Measurements from ENCODE around the gene CTNND2.
"Not testable (repeated sequence)": the region's sequence is repeated elsewhere in the genome, so short reads cannot be mapped to it uniquely, and the experiment has no call there.

CTNND2 gene

DNA sequence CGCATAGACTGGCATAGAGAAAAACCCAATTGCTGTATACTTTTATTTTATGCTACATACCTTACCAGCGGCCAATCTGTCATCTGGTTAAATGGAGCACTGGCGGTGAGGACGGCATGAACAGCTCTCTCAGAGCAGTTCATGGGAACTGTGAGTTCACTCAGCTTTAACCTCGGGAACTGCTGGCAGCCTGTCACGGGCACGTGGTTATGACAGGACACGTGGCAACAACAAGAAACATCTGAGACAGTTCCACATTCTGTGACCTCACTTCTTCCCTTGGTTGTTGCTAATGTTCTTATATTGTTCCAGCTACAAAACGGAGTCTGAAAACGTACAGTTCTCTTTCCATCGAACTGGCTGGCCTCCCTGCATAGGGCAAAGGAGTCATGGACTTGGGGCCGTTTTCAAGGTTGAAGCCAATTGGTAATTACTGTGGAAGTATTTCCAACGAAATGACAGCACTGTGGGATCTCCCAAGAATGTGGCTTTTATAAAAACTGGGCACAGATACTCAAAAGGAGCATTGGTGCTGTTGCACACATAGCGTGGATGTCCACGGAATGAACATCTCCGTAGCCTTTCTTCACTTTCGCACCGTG lies 896.9 kb downstream of the CTNND2 start:
- DNase-seq, result peak; percentile 17 to 62 (median 56)

DNA sequence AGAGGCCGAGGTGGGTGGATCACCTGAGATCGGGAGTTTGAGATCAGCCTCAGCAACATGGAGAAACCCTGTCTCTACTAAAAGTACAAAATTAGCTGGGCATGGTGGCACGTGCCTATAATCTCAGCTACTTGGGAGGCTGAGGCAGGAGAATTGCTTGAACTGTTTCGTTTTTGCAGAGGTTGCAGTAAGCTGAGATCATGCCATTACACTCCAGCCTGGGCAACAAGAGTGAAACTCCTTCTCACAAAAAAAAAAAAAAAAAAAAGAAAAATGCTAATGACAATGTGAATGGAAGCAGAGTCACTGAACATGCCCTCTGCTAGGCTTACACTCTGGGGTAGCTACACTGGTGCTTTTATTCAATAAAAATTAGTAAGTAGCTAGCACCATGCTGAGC lies 899.7 kb downstream of the CTNND2 start:
- not testable (repeated sequence) for DNase-seq

DNA sequence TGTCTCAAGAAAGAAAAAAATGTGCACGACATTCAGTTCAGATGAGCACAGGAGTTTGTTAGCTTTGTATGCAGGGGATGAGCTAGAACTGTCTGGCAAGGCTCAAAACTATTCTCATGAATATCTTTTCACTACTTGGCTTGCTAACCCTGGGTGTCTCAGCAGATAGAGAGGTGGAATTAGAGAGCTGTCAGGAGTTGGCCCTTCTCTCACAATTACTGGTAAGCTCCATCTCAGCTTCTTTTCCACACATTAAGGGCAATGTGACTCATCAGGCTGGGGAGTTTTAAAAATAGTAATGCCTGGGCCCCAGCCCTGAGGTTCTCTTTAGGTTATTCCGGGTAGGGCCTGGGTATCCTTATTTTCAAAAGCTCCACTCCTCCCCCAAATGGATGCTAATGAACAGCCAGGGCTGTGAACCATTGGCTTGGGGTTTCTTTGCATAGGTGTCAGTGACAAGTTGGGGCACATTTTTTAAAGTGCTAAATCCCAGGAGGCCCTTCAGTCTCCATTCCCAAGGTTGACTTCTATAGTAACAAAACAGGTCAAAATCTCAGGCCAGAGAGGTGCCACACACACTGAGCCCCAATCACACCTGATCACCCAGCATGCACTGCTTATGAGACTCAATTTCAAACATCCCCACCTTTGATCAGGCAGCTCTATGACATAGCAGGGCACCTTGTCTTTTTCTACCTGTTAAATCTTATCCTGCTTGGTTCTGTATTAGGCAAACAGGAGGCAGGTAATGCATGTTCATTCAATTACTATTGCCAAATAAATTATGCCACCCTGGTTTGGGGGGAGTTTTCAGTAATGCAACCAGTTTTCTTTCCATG lies 903.5 kb downstream of the CTNND2 start:
- no peak for DNase-seq

DNA sequence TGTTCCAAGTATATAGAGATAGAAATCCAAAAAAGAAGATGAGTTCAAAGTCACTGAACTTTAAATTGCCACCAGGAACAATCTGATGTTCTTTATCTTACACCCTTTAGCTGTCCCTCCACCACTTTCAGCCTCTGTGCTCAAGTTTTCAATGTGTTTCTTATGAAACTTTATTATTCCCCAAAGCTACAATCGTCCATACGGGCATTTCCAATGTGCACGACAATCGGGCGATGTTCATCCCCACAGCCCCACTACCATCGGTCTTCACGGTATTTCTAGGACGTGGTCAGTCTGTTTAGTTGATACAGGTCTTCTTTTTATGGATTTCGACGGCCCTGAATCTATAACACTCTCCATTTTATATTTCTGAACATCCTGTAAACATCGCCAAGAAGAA lies 904.5 kb downstream of the CTNND2 start:
- no peak for DNase-seq

DNA sequence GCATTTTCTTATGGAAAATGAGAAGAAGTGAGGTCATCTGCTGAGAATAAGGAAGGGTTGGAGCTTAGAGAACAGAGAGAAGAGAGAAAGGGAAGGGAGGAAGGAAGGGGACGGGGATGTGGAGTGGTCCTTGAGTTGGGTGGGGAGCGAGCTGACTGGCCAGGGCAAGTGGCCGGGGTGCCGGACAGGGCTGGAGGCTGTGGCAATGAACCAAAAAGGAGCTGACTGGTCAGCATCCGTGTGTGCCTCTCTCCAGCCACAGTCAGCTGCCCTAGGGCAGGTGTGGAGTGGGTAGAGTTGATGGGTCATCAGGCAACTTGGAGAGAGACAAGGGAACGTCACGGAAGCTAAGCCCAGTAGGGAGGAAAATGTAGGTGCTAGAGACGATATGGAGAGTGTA lies 908.4 kb downstream of the CTNND2 start:
- DNase-seq, result no peak

DNA sequence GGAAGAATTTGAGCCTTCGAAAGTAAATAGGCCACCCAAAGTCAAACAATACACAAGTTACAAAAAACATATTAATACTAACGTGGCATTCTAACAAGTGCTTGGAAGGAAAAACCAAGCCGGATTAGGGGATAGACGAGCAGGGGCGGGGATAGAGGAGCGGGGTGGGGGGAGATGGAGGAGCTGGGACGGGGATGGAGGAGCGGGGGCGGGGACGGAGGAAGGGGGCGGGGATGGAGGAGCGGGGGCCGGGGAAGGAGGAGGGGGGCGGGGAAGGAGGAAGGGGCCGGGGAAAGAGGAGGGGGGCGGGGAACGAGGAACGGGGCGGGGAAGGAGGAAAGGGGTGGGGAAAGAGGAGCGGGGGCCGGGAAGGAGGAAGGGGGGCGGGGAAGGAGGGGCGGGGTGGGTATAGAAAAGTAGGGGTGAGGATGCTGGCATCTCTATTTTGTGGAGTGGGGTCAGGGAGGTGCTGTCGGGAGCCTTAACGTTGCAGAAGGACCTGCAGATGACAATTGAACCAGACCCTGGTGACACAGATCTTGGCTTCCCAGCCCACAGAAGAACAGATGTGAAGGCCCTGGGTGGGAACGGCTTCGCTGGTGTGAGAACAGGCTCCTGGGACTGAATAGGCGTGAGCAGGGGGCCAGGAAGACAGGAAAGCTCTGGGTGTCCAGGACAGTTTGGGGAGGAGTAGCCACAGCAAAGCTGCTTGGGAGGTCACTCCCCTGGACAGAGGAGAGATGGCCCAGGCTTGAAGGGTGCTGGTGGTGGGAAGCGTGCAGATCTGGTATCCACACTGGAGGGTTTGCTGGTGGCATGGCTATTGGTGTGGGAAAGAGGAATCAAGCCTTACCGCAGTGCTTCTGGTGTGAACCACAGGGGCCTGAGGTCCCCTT lies 909.9 kb downstream of the CTNND2 start:
- DNase-seq, result no peak

DNA sequence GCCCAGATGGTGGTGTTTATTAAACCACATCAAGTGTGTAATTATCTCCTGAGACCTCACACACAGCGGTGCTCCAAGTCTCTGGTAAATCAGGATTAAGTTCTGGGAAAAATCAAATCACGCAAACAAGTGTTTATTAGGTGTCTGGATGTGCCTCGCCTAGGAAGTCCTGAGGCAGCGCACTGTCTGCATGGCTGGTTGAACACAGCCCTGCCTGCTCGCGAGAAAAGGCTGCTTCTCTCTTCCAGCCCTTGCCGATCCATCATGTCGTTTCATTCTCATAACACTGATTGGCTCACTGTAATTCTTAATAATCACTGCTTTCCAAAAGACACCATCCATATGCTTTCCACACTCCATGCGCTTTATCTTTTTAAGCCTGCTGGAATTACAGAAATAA lies 913.6 kb downstream of the CTNND2 start:
- no peak for DNase-seq

DNA sequence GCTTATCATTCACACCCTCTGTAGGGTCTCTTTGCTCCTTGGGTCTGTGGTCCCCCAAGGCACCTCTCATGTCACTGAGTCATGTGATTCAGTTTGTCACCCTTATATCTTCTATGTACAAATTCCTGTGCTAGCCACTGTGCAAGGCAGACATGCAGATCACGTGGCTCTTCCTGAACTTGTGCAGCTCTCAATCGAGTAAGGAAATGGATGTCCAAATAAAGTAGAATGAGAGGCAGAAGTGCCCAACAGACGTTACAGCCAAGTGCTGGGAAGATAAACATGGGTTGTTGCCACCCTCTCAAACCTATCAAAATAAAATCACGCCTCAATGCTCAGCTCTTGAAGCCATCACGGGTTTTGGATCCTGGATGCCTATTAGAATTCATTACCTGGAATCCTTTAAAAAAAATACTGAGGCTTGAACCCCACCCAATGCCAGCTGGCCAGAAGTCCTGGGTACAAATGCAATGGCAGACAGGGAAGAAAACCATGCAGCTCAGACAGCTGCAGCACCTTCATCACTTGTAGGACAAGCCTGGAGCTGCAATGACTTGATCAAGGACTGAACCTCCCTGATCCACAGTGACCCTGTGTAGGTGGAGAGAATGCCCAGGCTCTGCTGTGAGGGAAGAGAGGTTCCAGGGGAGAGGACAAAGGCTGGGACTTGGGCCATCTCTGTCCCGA lies 914.5 kb downstream of the CTNND2 start:
- DNase-seq, result peak in 2 of 4 experiments; percentile 11 to 16

DNA sequence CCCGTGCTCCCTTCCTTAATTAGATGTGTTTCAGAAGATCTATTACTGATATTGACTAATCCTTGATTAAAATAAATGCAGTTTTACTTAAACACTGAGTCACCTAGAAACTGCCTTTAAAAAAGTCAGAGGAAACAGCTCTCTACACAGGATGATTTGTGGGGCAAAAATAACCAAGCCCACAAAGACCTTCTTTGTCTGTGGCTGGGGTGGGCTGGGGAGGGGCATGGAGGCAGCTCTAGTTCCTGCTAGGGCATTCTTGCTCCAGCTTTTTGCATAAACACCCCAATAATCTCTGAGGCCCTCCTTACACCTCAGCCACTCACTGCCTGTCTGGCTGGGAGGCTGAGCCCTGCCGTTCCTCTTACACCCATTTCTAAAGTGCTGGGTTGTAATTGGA lies 915.6 kb downstream of the CTNND2 start:
- no peak for DNase-seq

DNA sequence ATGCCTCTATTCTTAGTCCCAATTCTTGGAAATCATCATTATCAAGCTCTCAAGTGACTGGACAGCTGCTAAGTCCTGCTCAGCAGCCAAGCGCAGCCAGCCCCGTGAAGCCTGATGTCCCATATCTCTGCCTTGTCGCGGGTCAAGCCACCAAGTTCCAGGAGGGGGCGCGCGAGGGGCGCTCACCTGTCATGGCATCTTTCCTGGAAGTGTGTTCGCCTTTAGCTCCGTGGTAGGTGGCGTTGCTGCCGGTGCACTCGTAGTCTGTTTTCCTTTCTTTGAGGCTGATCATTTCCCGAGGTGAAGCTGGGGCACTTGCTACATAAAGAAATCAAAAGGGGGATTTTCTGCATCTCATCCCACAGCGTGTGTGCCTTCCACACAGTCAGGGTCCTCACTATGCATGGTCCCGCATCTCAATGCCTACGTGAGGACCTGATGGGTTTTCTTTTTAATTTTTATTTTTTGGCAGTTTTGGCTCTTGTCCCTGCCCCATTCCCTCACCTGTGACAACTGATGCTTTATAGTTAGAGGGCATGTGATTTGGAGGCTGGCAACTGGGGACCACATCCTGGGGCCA lies 916.2 kb downstream of the CTNND2 start:
- DNase-seq, result peak; percentile 51 to 80 (median 68)

DNA sequence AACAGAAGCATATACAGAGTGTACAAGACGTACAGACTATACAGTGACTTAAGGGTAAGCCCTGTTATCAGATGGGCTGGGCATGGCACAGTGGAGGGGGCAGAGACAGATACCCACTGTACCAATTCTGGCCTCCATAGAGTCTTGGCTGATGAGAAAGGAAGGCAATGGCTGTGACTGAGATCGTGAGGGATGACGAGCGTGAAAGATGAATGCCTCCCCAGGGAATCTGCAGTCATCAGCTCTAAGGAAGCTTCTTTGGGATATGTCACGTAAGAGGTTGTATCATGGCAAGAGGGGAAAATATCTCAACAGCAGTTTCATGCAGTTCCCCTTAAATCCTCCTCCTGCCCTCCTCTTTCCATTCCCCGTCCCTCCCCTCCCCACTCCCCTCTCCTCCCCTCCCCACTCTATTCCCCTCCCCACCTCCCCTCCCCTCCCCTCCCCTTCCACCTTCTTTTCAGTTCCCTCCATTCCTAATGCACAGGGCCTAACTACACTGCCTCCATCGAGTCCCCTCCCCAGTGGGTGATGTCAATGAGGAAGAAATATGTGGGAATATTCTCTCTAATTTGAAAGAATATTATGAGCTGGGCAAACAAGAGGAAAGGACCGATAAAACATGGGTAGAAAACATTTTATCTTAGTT lies 916.8 kb downstream of the CTNND2 start:
- DNase-seq, result no peak

DNA sequence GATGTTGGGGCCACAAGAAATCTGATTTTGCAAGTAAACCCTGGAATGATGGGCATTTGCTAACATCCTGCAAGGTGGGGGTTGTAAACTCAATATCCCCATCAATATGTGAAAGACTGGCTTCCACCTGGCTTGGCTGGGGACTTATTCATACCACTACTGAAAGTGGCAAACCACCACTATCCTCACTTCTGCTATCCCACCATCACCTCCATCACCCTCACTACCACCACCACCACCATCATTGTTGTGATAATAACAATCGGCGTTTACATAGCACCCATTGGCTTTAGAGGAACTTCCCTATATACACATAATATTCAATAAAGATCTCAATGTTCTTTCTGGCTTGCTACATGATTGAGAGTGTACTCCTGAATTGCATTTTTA lies 918.5 kb downstream of the CTNND2 start:
- DNase-seq, result no peak

DNA sequence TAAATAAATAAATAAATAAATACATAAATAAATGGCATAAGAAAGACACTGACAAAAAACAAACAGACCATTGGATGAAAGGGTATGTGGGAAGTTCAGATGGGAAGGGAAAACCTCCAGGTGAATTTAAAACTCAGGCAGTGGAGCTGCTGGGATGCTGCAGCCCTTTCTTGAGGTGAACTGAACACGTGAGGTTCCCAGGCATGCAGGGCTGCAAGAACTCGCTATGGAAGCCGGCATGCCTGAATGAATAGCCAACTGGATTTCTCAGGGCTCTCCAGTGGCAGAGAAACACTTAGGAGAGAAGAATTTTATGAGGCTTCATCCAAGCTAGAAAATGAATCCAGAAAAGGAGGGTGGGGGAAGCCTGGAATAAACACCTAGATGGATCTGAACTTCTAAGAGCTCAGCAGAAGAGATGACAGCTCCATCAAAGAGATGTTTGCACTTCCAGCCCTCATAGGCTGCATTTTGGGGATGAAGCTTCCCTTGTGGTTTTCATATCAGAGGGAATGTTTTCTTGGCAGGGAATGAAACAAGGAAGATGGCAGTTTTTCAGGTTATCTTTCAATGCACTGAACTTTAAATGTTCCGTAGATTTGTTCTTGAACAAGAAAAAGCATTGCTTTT lies 919.0 kb downstream of the CTNND2 start:
- DNase-seq, result no peak

DNA sequence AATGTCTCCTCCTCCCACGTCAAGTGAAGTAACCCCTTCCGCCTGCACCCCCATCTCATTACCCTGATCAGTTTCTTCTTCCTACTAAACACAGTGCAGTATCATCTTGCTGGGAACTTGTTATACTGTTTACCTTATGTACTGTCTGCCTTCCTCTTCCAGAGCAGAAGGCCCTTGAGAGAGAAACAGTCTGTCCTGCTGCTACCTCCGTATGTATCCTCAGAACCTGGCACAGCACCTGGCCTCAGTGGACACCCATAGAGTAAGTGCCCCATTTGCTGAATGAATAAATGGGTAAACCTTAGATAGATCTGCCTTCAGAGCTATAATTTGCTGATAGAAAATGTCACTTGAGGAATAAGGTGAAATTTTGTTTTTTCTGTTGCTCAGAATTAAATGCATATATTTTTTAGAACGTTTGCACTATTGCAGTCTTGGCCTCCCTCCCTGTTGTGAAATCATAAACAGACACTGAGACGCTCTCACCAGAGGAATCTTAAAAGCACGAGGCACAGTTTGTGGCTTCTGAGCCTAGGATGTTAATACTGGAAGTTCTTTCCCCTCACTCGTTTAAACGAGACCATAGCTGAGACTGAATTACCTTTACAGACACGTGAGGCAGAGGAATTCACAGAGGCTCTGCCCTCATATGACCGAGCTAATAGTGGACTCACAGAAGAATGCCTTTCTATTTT lies 920.1 kb downstream of the CTNND2 start:
- DNase-seq, result peak in 2 of 4 experiments; percentile 38 to 47

DNA sequence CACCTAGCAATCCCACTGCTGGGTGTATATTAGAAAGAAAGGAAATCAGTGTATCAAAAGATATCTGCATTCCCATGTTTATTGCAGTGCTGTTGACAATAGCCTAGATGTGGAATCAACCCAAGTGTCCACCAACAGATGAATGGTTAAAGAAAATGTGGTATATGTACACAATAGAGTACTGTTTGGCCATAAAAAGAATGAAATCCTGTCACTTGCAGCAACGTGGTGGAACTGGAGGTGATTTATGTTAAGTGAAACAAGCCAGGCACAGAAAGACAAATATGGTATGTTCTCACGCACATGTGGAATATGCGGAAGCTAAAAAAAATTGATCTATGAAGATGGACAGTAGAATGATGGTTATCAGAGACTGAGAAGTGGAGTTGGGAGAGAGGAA lies 921.6 kb downstream of the CTNND2 start:
- DNase-seq, result no peak

DNA sequence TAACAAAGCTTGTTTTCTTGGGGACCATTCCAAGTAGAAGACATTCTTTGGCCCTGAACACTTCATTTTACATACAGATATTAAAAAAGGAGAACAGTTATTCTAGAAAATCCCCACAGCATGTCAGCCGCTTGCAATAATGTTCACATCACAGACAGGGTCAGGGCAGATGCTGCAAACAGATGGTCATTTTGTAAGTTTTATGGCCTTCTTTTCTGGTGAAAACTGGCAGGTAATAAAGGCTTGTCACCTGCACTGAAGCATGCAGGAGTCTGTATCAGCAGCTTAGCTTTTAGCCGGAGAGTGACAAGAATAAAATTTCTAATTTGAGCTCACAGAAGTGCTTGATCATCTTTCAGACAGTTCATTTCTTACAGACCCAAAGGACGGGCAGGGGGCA lies 922.3 kb downstream of the CTNND2 start:
- no peak for DNase-seq

DNA sequence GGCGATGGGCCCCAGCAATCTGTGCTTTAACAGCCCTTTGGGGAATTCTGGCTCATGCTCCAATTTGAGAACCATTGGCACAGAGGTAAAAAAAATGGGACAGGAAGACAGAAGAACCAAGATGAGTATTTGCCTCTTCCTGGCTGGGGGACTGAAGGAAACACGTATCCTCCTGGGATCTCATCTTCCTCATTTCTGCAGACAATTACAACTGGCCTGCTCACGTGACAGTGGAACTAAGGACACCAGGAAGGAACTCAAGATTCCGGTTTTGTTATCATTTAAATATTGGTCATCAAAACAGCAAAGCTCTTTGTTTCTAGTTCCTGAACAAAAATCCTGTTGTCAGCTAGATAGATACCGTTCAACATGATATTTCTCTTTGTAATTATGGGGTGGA lies 927.2 kb downstream of the CTNND2 start:
- peak; percentile 60 to 79 (median 70) for DNase-seq

DNA sequence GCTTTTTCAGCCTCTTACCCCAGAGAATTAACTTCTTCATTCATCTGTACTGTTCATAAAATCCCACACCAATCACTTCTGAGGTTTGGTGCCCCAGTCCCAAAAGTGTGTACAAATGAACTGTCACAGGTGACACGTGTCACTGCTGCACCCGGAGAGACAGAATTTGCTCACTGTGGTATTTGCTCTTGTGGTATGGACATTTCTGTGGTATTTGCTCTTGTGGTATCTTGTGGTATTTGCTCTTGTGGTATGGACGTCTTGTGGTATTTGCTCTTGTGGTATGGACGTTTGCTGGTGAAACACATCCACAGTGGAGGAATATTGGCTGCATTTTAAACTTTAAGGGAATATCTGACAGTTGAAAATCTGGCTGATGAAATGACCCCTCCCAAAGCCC lies 928.3 kb downstream of the CTNND2 start:
- no peak for DNase-seq

DNA sequence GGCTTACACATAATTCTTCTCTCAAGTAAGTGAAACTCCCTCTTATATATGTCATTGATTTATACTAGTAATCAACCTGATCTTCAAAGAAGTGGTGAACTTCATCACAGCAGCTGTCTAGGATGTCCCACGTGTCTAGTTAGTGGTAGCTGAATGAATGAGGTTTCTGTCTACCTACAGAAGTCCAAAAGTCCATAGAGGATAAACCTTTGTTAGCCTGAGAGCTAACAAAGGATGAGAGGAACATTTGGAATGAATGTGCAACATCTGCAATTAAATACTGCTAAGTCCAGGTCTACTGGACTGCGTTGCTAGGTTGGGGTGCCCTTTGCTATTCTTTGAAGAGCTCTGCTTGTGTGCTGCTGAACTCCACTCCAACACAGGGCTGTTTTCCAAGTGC lies 929.4 kb downstream of the CTNND2 start:
- DNase-seq, result no peak

DNA sequence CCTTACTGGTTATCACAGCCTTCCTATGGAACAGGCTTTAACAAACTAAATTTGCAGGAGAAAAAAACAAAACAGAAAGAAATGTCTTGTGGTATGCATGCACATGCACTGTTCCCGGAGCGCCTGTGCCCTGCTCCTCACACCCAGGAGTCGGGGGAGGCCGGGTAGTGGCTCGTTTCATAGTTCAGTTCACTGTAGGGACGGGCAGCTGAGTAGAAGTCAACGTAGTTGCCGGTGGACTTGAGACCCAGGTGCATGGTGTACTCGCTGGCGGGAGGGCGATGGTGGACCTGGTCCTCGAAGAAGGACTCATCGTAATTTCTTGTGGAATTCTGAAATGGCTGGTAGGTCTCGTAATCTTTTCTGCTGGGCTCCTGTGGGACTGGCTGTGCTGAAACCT lies 930.9 kb downstream of the CTNND2 start:
- no peak for DNase-seq
